ENCODE data around the gene REEP1.
"Not testable (repeated sequence)": the region's sequence is repeated elsewhere in the genome, so short reads cannot be mapped to it uniquely, and the experiment has no call there.

The REEP1 gene

DNA sequence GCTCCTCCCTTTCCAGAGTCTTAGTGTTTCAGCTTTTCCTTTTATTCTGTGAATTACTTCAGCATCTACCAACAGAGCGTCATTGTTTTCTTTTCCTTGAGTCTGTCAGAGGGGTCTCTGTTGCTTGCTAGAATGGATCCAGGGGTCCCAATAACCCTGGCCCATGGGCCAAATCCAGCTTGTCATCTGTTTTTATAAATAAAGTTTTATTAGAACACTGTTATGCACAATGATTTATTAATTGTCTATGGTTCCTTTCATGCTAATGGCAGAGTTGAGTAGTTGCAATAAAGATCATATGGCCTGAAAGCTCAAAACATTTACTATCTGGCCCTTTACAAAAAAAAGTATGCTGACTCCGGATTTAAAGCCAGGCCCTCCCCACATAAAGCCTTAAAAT lies 79.3 kb downstream of the REEP1 start:
- Histone ChIP-seq H3K27me3 (ENCODE audit: control insufficient read depth, insufficient read depth, low read length) (no peaks in the 10 kb centered on the region), H3K27ac (ENCODE audit: low read depth, low read length) (no peak overlapping the region), H3K9me3 (ENCODE audit: control insufficient read depth, insufficient read depth, low read length) (no peaks in the 10 kb centered on the region), H3K4me3 (ENCODE audit: low read depth, low read length) (no peak overlapping the region), H3K4me1 (ENCODE audit: control insufficient read depth, insufficient read depth, low read length) (peaks cover 12% of the 10 kb centered on the region), H3K36me3 (ENCODE audit: control insufficient read depth, insufficient read depth, low read length) (no peaks in the 10 kb centered on the region), H3K9ac (ENCODE audit: low read depth, low read length) (no peak overlapping the region)

DNA sequence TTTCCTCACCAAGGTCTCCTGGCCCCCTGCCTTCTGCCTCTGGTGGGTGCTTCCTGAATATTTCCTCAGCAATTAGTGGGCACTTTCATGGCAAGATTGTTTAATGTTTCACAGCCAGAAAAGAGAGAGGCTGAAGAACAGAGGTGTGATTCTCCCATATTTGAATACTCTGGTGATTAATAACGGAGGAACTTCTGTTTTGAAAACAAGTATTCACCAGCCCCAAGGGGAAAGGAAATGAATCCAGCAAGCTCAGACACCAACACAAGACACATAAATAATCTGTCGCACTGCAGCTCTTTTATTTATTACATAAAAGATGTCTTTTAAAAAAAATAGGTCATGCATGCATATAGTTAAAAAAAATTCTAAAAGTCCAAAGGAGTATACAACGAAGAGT lies 80.4 kb downstream of the REEP1 start:
- Histone ChIP-seq H3K4me3 (ENCODE audit: low read depth, low read length) (no peak overlapping the region), H3K27me3 (ENCODE audit: control insufficient read depth, insufficient read depth, low read length) (no peaks in the 10 kb centered on the region), H3K36me3 (ENCODE audit: control insufficient read depth, insufficient read depth, low read length) (no peaks in the 10 kb centered on the region), H3K9me3 (ENCODE audit: control insufficient read depth, insufficient read depth, low read length) (no peaks in the 10 kb centered on the region), H3K27ac (ENCODE audit: low read depth, low read length) (no peak overlapping the region), H3K4me1 (ENCODE audit: control insufficient read depth, insufficient read depth, low read length) (peaks cover 12% of the 10 kb centered on the region), H3K9ac (ENCODE audit: low read depth, low read length) (no peak overlapping the region)

DNA sequence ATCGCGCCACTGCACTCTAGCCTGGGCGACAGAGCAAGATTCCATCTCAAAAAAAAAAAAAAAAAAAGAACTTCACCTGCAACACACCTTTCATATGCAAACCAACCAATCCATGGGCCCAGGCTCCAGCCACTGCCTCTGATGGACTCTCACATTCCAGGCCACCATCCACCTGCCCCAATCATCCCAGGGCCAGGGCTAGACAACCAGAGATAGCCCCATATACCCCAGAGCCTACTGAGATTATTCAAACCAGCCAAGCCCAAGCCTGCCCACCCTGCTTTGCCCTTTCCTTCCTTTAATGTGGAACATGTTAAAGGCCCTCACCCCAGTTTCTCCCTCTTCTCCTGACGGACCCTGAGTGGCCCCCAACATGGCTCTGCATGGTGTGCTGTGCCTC lies 81.1 kb downstream of the REEP1 start:
- H3K27me3 ChIP-seq (ENCODE audit: control insufficient read depth, insufficient read depth, low read length) = no peaks in the 10 kb centered on the region

DNA sequence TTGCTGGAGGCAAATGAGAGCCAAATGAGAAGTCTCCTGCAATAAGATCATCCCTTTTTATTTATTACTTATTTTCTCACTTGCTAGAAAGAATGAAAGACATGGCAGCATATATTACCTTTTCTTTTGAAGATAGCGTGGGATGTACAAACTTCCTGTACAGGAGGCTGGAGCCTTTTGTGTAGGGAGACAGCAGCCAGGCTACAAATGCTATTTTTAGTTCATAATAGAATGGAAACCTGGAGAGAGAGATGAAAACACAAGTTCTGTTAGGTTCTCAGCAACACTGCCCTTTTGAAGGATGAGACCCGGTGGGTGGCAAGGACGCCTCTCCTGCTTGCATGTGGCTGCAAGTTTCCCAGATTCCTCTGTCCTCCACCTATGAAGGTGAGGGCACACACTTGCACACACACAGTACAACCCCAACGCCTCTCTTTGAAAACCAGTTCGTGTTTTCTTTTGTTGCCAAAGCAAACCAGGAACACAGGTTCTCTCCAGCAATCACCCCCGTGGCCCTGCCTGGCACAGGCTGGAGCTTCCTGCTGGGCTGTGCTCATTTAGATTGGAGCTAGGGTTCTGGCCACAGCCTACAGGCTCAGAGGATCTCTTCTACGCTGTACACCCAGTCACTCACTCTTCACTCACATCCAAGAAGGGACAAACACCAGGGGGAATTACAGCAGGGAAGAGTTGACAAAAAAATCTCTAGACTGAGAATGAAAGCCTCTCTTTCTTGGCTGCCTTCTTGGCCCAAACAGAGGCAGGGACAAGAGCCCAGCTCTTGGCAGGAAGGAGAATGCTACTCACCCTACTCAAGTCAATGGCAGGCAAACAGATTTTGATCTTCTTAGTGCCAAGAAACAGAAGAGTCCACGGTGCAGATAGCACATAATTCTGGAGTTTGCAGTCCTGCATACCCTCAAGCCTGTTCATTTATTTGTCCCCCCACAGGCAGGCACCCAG lies 82.6 kb downstream of the REEP1 start:
- H3K36me3 ChIP-seq (ENCODE audit: control insufficient read depth, insufficient read depth, low read length) = no peaks in the 10 kb centered on the region
- H3K4me3 ChIP-seq (ENCODE audit: low read depth, low read length) = no peak overlapping the region
- H3K27ac ChIP-seq (ENCODE audit: low read depth, low read length) = no peak overlapping the region
- no peaks in the 10 kb centered on the region for H3K9me3 ChIP-seq (ENCODE audit: control insufficient read depth, insufficient read depth, low read length)
- no peaks in the 10 kb centered on the region for H3K27me3 ChIP-seq (ENCODE audit: control insufficient read depth, insufficient read depth, low read length)
- peaks cover 12% of the 10 kb centered on the region for H3K4me1 ChIP-seq (ENCODE audit: control insufficient read depth, insufficient read depth, low read length)
- H3K9ac ChIP-seq (ENCODE audit: low read depth, low read length) = no peak overlapping the region

More for the DNA sequence above, 81.1 kb downstream of the REEP1 start:
- no peak overlapping the region for H3K4me3 ChIP-seq (ENCODE audit: low read depth, low read length)
- H3K9me3 ChIP-seq (ENCODE audit: control insufficient read depth, insufficient read depth, low read length) = no peaks in the 10 kb centered on the region
- no peak overlapping the region for H3K9ac ChIP-seq (ENCODE audit: low read depth, low read length)
- H3K36me3 ChIP-seq (ENCODE audit: control insufficient read depth, insufficient read depth, low read length) = no peaks in the 10 kb centered on the region
- H3K27ac ChIP-seq (ENCODE audit: low read depth, low read length) = no peak overlapping the region
- H3K4me1 ChIP-seq (ENCODE audit: control insufficient read depth, insufficient read depth, low read length) = peaks cover 12% of the 10 kb centered on the region

DNA sequence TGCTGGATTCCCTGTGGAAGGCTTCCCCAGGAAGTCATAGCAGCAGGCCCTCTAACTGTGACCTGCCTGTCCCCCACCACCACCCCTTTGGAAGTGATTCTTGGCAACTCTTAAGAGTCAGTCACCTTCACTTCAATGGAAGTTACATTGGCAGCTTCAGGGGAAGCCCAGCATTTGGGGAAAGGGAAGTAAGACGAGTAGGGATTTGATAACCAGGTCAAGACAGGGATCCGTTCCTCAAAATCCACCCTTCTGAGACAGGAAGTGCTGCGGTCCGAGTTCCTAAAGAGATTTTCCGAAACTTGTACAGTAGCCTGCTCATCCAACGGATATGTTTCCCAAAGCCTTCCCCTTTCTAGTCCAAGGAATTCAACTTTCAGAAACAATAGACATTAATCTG lies 84.0 kb downstream of the REEP1 start:
- Histone ChIP-seq H3K9me3 (ENCODE audit: control insufficient read depth, insufficient read depth, low read length) (no peaks in the 10 kb centered on the region), H3K9ac (ENCODE audit: low read depth, low read length) (no peak overlapping the region), H3K4me1 (ENCODE audit: control insufficient read depth, insufficient read depth, low read length) (peaks cover 18% of the 10 kb centered on the region), H3K27me3 (ENCODE audit: control insufficient read depth, insufficient read depth, low read length) (no peaks in the 10 kb centered on the region), H3K27ac (ENCODE audit: low read depth, low read length) (no peak overlapping the region), H3K4me3 (ENCODE audit: low read depth, low read length) (no peak overlapping the region), H3K36me3 (ENCODE audit: control insufficient read depth, insufficient read depth, low read length) (no peaks in the 10 kb centered on the region)

DNA sequence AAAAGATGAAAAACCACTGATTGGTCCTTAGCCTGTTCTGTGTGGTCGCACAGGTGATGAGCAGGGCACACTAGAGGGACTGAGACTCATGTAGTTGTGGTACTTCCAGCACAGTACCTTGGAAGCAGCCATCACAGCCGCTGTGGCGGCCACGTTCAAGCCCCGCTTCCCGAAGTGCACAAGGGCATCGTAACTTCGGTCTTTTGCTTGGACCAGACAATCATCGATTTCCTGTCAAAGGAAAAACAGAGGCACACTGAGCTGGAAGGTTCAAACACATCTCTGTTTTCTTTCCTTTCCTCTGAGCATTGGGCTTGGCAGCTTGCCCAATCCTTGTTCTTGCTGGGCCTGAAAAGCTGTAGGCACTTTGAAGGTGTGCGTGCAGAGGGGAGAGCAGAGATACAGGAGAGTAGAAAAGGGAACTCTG lies 85.6 kb downstream of the REEP1 start:
- no peak overlapping the region for H3K9ac ChIP-seq (ENCODE audit: low read depth, low read length)
- no peaks in the 10 kb centered on the region for H3K9me3 ChIP-seq (ENCODE audit: control insufficient read depth, insufficient read depth, low read length)
- H3K4me3 ChIP-seq (ENCODE audit: low read depth, low read length) = no peak overlapping the region
- no peak overlapping the region for H3K27ac ChIP-seq (ENCODE audit: low read depth, low read length)
- no peaks in the 10 kb centered on the region for H3K27me3 ChIP-seq (ENCODE audit: control insufficient read depth, insufficient read depth, low read length)
- no peaks in the 10 kb centered on the region for H3K36me3 ChIP-seq (ENCODE audit: control insufficient read depth, insufficient read depth, low read length)
- H3K4me1 ChIP-seq (ENCODE audit: control insufficient read depth, insufficient read depth, low read length) = peaks cover 18% of the 10 kb centered on the region

DNA sequence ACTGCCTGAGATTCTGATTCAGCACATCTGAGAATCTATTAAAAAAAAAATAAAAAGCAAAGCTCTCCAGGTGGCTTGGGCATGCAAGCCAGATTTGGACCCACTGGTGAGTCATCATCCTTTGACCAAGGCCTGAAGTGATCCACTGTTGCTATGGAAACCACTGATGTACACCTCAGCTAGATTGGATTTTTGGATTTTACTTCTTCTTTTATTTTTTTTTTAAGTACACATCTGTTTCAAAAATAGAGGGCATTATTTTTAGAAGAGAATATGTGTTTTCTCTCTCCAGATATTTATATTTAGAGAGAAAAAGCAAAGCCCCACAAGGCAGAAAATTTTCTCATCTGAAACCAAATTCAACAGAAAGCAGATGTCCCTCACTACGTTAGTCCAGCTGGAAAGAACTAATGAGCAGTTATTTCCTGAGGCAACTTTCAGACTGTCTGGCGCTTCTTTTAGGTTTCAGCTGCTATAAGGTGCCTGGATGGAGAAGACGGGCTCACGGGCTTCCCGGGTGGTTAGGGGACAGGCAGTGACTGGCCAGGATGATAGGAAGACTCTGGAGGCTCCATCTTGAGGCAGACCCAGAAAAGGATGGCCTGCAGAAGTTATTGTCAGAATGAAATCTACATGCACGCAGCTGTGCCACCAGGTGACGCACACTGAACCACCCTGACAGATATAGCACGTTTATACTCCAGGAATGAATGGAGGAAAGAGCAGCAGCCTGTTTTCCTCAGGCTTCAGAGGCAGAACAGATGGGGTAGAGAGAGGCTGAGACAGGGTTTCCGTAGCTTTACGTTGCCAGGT lies 87.6 kb downstream of the REEP1 start:
- Histone ChIP-seq H3K4me3 (ENCODE audit: low read depth, low read length) (no peak overlapping the region), H3K9me3 (ENCODE audit: control insufficient read depth, insufficient read depth, low read length) (no peaks in the 10 kb centered on the region), H3K36me3 (ENCODE audit: control insufficient read depth, insufficient read depth, low read length) (no peaks in the 10 kb centered on the region), H3K9ac (ENCODE audit: low read depth, low read length) (no peak overlapping the region), H3K27ac (ENCODE audit: low read depth, low read length) (no peak overlapping the region), H3K4me1 (ENCODE audit: control insufficient read depth, insufficient read depth, low read length) (peaks cover 15% of the 10 kb centered on the region), H3K27me3 (ENCODE audit: control insufficient read depth, insufficient read depth, low read length) (no peaks in the 10 kb centered on the region)

DNA sequence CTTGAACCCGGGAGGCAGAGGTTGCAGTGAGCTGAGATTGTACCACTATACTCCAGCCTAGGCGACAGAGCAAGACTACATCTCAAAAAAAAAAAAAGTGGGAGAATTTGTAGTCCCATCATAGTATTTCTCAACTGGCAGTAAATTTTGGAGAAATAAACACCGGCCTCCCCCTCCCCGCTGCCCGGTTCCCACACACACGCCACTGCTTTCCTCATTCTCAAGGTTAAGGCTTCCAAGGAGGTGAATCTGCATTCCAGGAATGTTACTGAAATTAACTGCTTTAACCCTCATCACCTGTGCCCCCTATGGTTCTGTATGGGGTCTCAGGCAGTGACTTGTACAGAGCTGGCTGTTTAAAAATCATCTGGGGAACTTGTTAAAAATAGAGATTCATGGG lies 88.2 kb downstream of the REEP1 start:
- no peaks in the 10 kb centered on the region for H3K27me3 ChIP-seq (ENCODE audit: control insufficient read depth, insufficient read depth, low read length)
- H3K9ac ChIP-seq (ENCODE audit: low read depth, low read length) = no peak overlapping the region
- H3K9me3 ChIP-seq (ENCODE audit: control insufficient read depth, insufficient read depth, low read length) = no peaks in the 10 kb centered on the region
- peaks cover 10% of the 10 kb centered on the region; the same call in 1 of the 2 replicates for H3K4me1 ChIP-seq (ENCODE audit: control insufficient read depth, insufficient read depth, low read length)
- no peak overlapping the region for H3K4me3 ChIP-seq (ENCODE audit: low read depth, low read length)
- H3K36me3 ChIP-seq (ENCODE audit: control insufficient read depth, insufficient read depth, low read length) = no peaks in the 10 kb centered on the region
- no peak overlapping the region for H3K27ac ChIP-seq (ENCODE audit: low read depth, low read length)

DNA sequence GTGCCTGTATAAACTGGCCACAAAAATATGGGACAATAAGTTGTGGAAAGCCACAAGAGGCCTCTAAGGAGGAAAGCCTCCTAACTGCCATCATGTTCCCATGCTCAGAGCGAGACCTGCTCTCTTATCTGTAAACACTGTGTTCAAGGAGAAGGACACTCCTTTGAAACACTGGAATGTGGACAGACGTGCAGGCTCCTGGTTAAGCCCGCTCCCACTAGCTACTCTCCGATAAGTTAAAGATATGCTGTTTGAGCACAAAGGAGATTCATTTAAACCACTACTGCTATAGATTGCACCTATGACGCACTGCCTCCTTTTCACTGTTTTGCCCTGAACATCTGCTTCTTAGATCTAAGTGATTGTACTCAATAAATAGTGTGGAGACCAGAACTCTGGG lies 92.2 kb downstream of the REEP1 start:
- H3K27ac ChIP-seq (ENCODE audit: low read depth, low read length); H3K4me1 ChIP-seq (ENCODE audit: control insufficient read depth, insufficient read depth, low read length); H3K36me3 ChIP-seq (ENCODE audit: control insufficient read depth, insufficient read depth, low read length); H3K9me3 ChIP-seq (ENCODE audit: control insufficient read depth, insufficient read depth, low read length); H3K4me3 ChIP-seq (ENCODE audit: low read depth, low read length); H3K9ac ChIP-seq (ENCODE audit: low read depth, low read length); H3K27me3 ChIP-seq (ENCODE audit: control insufficient read depth, insufficient read depth, low read length): not testable (repeated sequence)

DNA sequence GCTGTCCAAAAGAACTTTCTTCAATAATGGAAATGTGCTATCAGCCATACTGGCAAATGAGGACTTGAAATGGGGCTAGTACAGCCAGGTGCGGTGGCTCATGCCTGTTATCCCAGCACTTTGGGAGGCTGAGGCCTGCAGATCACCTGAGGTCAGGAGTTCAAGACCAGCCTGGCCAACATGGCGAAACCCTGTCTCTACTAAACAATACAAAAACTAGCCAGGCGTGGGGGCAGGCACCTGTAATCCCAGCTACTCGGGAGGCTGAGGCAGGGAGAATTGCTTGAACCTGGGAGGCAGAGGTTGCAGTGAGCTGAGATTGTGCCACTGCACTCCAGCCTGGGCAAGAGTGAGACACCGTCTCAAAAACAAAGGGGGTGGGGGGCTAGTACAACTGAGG lies 92.6 kb downstream of the REEP1 start:
- not testable (repeated sequence) for H3K9ac ChIP-seq (ENCODE audit: low read depth, low read length); H3K4me3 ChIP-seq (ENCODE audit: low read depth, low read length); H3K9me3 ChIP-seq (ENCODE audit: control insufficient read depth, insufficient read depth, low read length); H3K27ac ChIP-seq (ENCODE audit: low read depth, low read length); H3K27me3 ChIP-seq (ENCODE audit: control insufficient read depth, insufficient read depth, low read length); H3K36me3 ChIP-seq (ENCODE audit: control insufficient read depth, insufficient read depth, low read length); H3K4me1 ChIP-seq (ENCODE audit: control insufficient read depth, insufficient read depth, low read length)

All from HUES48 (cell line).